PFSK-1 (cell line): Measurements from ENCODE around the gene LYPLAL1.

Source experiments
- REST ChIP-seq, 2 experiments: IDR thresholded peaks; 2 replicates each; pipeline versions ENCODE4 v1.6.1 to v1.8.0; 2011 to 2012; ENCODE audit warnings: low read depth in 2 of 2, low read length in 2 of 2, control low read depth in 1 of 2, inconsistent platforms in 1 of 2, mild to moderate bottlenecking in 1 of 2, moderate library complexity in 1 of 2; ENCODE audit not compliant: insufficient read depth in 1 of 2
- SIN3A ChIP-seq: IDR thresholded peaks from 2 replicates; pipeline ENCODE4 v1.6.1; 2012; ENCODE audit warnings: mild to moderate bottlenecking, low read length, moderate library complexity, borderline replicate concordance; ENCODE audit not compliant: insufficient read depth

- TF ChIP-seq REST (IDR thresholded peaks at IDR 0.05; ENCODE audit: insufficient read depth in 1 of 2, low read depth in 2 of 2, low read length in 2 of 2) (no peak), SIN3A (no peak)
These were observed 48.3 kb upstream of the LYPLAL1 start for GRCh38 chr1:219125342-219125741.
